Stomach smooth muscle (tissue), 2 donors: ENCODE data around the gene ANKH.
"Not testable (repeated sequence)": the region's sequence is repeated elsewhere in the genome, so short reads cannot be mapped to it uniquely, and the experiment has no call there.

Experiments
- H3K27ac ChIP-seq: one replicate; pipeline ENCODE4 v1.7.0; 2013; ENCODE audit warnings: mild to moderate bottlenecking, low read length, inconsistent platforms
- H3K27me3 ChIP-seq, 2 donors: one replicate each; pipeline ENCODE4 v1.7.0; 2013; ENCODE audit warnings: low read length in 2 of 2; ENCODE audit not compliant: insufficient read depth in 2 of 2, control insufficient read depth in 1 of 2
- H3K36me3 ChIP-seq, 2 donors: one replicate each; pipeline ENCODE4 v1.7.0; 2013; ENCODE audit warnings: low read length in 2 of 2; ENCODE audit not compliant: control insufficient read depth in 2 of 2, insufficient read depth in 2 of 2
- H3K4me1 ChIP-seq: one replicate; pipeline ENCODE4 v1.7.0; 2013; ENCODE audit warnings: low read length; ENCODE audit not compliant: control insufficient read depth, insufficient read depth
- H3K4me3 ChIP-seq, 2 donors: one replicate each; pipeline ENCODE4 v1.7.0; 2013; ENCODE audit warnings: low read length in 2 of 2
- H3K9ac ChIP-seq, 2 donors: one replicate each; pipeline ENCODE4 v1.7.0; 2013; ENCODE audit warnings: low read length in 2 of 2, mild to moderate bottlenecking in 1 of 2
- H3K9me3 ChIP-seq, 2 donors: one replicate each; pipeline ENCODE4 v1.7.0; 2013; ENCODE audit warnings: low read length in 2 of 2; ENCODE audit not compliant: control insufficient read depth in 2 of 2
- donor health status: healthy.
- donor health status: Pancreatic carcinoma.

The ANKH gene

DNA sequence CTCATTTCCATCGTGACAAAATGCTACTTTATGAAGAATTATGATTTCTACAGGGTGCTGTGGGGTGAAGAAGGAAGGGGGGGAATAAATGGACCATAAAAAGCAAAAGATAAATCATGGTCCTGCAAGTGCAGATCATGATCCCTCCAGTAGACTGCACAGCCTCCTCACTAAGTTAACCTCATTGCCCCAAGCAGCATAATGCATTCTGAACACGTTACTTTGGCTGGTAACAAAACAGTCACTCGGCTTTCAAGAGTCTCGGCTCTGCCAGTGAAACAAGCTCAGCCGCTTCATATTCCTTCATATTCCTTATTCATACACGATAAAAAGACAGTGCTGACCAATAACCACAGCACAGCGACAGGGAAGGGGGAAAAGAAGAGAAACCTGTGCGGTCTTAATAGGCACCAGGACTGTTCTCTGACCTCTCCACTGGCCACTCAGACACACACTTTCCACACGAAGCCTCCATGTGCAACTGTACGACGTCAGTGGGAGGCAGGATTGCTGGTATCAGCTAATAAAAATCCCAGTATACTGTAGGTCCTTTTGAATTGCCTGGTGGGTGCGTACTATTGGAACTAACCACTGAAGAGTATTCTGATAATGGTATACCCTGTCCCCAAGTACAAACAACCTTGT is 60.5 kb downstream of the ANKH start:
- Histone ChIP-seq H3K9ac (no peak overlapping the region), H3K27ac (no peak overlapping the region), H3K4me1 (no peaks in the 10 kb centered on the region), H3K36me3 (no peaks in the 10 kb centered on the region), H3K9me3 (no peaks in the 10 kb centered on the region), H3K4me3 (no peak overlapping the region), H3K27me3 (no peaks in the 10 kb centered on the region)

DNA sequence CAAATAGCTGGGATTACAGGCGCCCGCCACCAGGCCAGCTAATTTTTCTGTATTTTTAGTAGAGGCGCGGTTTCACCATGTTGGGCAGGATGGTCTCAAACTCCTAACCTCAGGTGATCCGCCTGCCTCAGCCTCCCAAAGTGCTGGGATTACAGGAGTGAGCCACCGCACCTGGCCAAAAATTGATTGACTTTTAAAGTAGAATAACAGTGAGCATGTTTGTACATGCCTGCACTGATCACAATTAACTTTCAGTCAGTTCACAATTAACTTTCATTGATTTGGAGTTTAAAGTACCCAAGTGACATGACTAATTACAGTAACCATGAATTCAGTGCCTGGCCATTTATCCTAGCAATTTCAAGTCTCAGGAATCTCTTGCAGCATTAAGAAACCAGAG is 61.3 kb downstream of the ANKH start:
- Histone ChIP-seq H3K4me3 (no peak overlapping the region), H3K4me1 (no peaks in the 10 kb centered on the region), H3K27ac (no peak overlapping the region), H3K9me3 (no peaks in the 10 kb centered on the region), H3K27me3 (no peaks in the 10 kb centered on the region), H3K36me3 (no peaks in the 10 kb centered on the region), H3K9ac (no peak overlapping the region)

DNA sequence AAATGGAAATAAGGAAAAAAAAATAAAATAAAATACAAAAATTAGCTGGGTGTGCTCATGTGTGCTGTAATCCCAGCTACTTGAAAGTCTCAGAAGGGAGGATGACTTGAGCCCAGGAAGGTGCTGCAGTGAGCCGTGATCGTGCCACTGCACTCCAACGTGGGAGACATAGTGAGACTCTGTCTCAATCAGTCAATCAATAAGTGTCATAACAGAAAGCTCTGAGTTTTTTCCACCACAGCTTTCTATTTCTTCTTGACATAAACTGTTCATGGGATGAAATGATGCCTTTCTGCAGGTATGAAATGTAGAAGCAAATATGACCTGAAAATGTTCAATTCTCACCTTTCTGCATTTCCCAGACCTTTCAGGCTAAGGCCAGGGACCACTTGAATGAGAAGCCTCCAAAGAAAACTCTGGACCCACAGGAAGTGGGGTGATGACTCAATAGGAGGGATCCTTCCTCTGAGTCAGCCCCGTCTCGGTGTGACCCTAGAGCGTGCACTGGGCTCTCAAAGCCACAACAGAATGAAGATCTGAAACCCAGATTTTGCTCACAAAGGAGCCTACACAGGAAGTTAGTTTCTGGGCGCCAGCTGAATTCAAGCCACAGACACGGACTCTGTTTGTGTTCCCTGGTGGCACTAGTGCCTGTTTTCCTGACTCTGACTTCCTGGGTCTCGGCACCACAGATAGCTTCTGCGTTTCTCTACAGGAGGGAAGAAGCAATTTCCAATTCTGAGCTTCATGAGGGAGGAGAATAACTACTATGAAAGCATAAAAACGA is 62.0 kb downstream of the ANKH start:
- H3K9ac ChIP-seq, result no peak overlapping the region
- H3K27ac ChIP-seq, result no peak overlapping the region
- no peaks in the 10 kb centered on the region for H3K36me3 ChIP-seq
- H3K4me1 ChIP-seq, result no peaks in the 10 kb centered on the region
- H3K4me3 ChIP-seq, result no peak overlapping the region
- no peaks in the 10 kb centered on the region for H3K9me3 ChIP-seq
- no peaks in the 10 kb centered on the region for H3K27me3 ChIP-seq

DNA sequence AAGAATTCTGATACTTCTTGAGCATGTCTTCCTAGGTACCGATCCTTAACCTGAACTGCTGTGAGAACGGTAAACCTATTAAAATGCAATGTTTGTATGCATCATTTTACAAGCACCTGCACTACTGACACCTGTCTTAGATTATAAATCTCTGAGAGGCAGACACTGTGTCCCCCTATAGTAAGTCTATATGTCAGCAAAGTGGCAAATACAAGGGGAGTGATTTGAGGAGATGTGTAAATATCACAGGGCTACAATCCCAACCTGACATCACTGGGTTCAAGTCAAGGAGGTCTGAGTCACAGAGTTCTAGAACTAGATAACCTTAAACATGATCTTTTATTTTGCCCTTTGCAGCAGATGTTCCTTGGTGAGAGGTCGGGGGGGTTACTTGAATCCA is 64.1 kb downstream of the ANKH start:
- Histone ChIP-seq H3K4me1 (no peaks in the 10 kb centered on the region), H3K9ac (no peak overlapping the region), H3K27ac (no peak overlapping the region), H3K4me3 (no peak overlapping the region), H3K9me3 (no peaks in the 10 kb centered on the region), H3K27me3 (no peaks in the 10 kb centered on the region), H3K36me3 (no peaks in the 10 kb centered on the region)

DNA sequence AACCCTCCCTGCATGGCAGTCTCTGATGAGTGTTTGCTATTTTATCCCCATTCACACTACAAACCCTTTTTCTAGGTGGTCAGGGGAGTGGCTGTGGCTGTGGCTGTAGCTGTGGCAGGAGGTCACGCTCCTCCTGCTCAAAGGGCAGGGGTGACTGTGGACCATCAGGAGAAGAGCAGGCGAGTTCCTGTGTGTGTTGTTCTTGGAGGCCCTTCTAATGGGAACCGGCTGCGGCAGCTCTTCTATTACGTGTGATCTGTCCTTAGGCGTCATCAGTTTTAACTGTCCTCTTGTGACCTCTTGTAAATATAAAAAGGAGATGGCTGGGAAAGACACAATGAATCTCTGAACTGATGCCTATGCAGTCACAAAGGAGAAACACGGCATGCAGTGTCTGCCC is 65.1 kb downstream of the ANKH start:
- no peaks in the 10 kb centered on the region for H3K4me1 ChIP-seq
- H3K9ac ChIP-seq, result no peak overlapping the region
- no peak overlapping the region for H3K27ac ChIP-seq
- no peaks in the 10 kb centered on the region for H3K36me3 ChIP-seq
- no peaks in the 10 kb centered on the region for H3K9me3 ChIP-seq
- H3K27me3 ChIP-seq, result no peaks in the 10 kb centered on the region
- no peak overlapping the region for H3K4me3 ChIP-seq

GRCh38 chr5:14802541-14802940 is 69.0 kb downstream of the ANKH start:
- no peak overlapping the region for H3K4me3 ChIP-seq
- no peaks in the 10 kb centered on the region for H3K36me3 ChIP-seq
- no peaks in the 10 kb centered on the region for H3K9me3 ChIP-seq
- no peaks in the 10 kb centered on the region for H3K27me3 ChIP-seq
- no peak overlapping the region for H3K9ac ChIP-seq
- H3K4me1 ChIP-seq, result no peaks in the 10 kb centered on the region
- no peak overlapping the region for H3K27ac ChIP-seq

GRCh38 chr5:14801792-14802191 is 69.8 kb downstream of the ANKH start:
- Histone ChIP-seq H3K27ac (no peak overlapping the region), H3K9me3 (no peaks in the 10 kb centered on the region), H3K9ac (no peak overlapping the region), H3K4me3 (no peak overlapping the region), H3K27me3 (no peaks in the 10 kb centered on the region), H3K36me3 (no peaks in the 10 kb centered on the region), H3K4me1 (no peaks in the 10 kb centered on the region)

- H3K4me3 ChIP-seq, H3K9ac ChIP-seq, H3K27ac ChIP-seq, H3K27me3 ChIP-seq, H3K9me3 ChIP-seq, H3K4me1 ChIP-seq, H3K36me3 ChIP-seq: not testable (repeated sequence)
Observed at GRCh38 chr5:14797385-14797784, 74.2 kb downstream of the ANKH start.

DNA sequence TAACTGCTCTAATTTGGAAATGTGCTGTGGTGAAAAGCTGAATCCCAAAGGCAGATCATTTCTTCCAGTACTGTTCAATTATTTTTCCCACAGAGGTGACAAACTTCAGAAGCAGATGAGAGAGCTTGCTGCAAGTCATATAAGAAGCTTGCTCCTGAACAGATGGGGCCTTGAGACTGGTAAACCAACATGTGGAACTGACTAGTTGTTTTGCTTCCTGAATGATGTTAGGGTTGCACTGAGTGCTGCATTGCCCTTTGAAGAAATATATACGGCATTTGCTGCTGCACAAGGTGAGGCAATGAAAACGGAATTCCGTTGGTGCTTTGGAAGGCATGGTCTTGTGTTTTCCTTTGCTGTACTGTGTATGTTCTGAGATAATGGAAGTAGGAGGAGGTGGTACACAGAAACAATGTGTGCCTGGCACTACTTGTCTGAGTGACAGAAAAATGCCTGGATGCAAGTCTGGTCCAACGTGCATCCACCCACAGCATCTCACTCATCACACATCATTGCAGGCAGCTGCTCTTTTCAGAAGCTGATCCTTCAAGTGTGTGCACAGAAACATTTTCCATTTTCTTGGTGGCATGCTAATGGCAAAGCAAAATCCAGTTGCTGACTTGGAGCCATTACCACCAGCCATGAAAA is 76.9 kb downstream of the ANKH start:
- H3K36me3 ChIP-seq, result no peaks in the 10 kb centered on the region
- H3K4me3 ChIP-seq, result no peak overlapping the region
- no peak overlapping the region for H3K9ac ChIP-seq
- no peaks in the 10 kb centered on the region for H3K27me3 ChIP-seq
- H3K4me1 ChIP-seq, result no peaks in the 10 kb centered on the region
- no peaks in the 10 kb centered on the region for H3K9me3 ChIP-seq
- no peak overlapping the region for H3K27ac ChIP-seq

DNA sequence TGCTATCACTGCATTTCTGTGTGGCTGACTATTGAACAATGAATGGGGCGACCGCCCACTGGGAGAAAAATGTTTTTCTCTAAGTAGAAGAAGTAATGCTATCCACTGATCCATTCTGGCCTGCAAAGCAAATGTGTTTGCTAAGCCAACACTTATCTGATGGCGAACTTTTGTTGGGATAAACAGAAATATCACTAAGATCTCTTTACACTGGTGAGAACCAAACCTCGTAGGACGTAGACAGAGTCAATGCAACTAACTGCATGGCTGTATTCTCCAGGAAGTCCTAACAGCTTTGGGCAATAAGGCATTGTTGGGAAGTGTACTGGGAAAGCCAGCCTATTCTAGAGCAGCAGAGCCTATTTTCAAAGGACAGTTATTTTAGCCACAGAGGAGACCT is 77.7 kb downstream of the ANKH start:
- H3K27ac ChIP-seq, result no peak overlapping the region

DNA sequence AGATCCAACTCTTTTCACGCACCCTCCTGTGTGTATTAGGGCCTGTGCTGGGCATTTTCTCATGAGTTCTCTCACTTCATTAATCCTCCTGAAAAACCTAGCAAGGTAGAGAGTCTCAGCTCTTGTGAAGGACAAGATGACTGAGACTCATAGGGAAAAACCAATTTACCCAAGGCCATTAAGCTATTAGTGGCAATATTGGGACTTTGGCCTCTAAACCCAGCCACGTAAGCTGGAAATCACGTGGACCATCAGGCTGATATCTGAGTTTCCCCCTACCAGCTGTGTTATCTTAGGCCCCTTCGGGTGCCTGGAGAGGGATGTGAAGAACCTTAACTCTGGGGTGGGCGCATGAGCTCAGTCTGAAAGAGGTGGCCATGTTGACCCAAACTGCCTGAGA is 80.7 kb downstream of the ANKH start:
- Histone ChIP-seq H3K27ac (no peak overlapping the region), H3K9ac (no peak overlapping the region), H3K36me3 (no peaks in the 10 kb centered on the region), H3K4me1 (no peaks in the 10 kb centered on the region), H3K9me3 (no peaks in the 10 kb centered on the region), H3K27me3 (no peaks in the 10 kb centered on the region), H3K4me3 (no peak overlapping the region)

More for the DNA sequence above, 77.7 kb downstream of the ANKH start:
- Histone ChIP-seq H3K27me3 (no peaks in the 10 kb centered on the region), H3K9ac (no peak overlapping the region), H3K9me3 (no peaks in the 10 kb centered on the region), H3K4me3 (no peak overlapping the region), H3K4me1 (no peaks in the 10 kb centered on the region), H3K36me3 (no peaks in the 10 kb centered on the region)
